ENCODE measurements around the gene KIAA1549. TPM values are rescaled to one million over a fixed set of nuclear protein-coding genes. Genes with fewer than 3 reads are reported as not detected.

The KIAA1549 gene
- total and polyA plus RNA-seq, 9 of the 15 experiments (the other 6 are each of a cell fraction or from before 2014, with no cell fraction given): 0.01 to 0.29 (median 0.07) TPM

DNA sequence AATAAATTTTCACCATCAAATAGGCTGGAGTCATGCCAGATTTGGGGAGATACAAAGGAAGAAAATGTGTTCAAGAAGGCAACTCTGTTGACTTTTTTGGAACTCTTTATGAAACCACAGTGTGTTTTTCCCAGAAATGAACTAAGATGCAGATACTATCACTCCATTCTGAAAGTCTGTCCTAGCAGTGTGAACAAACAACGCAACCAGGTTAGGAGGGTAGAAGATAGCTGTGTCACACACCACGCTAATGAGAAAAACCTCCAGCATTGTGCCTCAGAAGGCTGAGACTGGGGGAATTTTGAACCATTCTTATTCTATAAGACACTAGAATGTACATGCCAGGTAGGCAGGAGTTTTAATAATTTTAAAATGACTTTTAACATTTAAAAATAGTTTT lies 167.2 kb downstream of the KIAA1549 start:
- intact Hi-C loops (cut with micrococcal nuclease) (no loop called here), in situ Hi-C loops (cut with MboI) (no loop called here)
- CTCF ChIA-PET (ENCODE audit: low intra/inter-chr PET ratio): no interaction called here
- FAIRE-seq (no peak), ATAC-seq (no peak), DNase-seq (ENCODE audit: extremely low read depth in 1 of 4, low spot score in 3 of 4) (no peak)
- no peak overlapping the region for H3K4me2 ChIP-seq (ENCODE audit: insufficient read depth, low read length)
- no peaks in the 10 kb centered on the region for H3K36me3 ChIP-seq (ENCODE audit: control insufficient read depth, insufficient read depth, low read length)
- BruUV-seq (replicated peaks): no TSS peak
- 2% methylated on average over 2 of the region's 2 CpGs for WGBS (ENCODE audit: insufficient coverage, low coverage, missing lambda C conversion rate)
- H3K9ac ChIP-seq (ENCODE audit: insufficient read depth in 1 of 2, low read depth in 2 of 2, low read length in 2 of 2): no peak overlapping the region
- POLR2A ChIA-PET: interaction anchor here (0.7 kb wide), 1 partner anchor 1139 kb away, joined by 3 read pairs; no protein-coding TSS in a partner anchor
- no peak overlapping the region for H2AFZ ChIP-seq (ENCODE audit: low read depth, low read length)
- H3K4me3 ChIP-seq: no peak overlapping the region
- H4K20me1 ChIP-seq (replicated peaks; ENCODE audit: control insufficient read depth, insufficient read depth, low read length): no peaks in the 10 kb centered on the region
- no peak overlapping the region for H3K27ac ChIP-seq (ENCODE audit: extremely low read depth, low read depth, low read length)
- no peaks in the 10 kb centered on the region for H3K9me3 ChIP-seq (replicated peaks; ENCODE audit: control insufficient read depth, insufficient read depth, low read depth, low read length)
- H3K79me2 ChIP-seq (ENCODE audit: control insufficient read depth, insufficient read depth, low read length): no peaks in the 10 kb centered on the region
- H3K27me3 ChIP-seq (ENCODE audit: control insufficient read depth in 2 of 2, insufficient read depth in 2 of 2, low read length in 2 of 2): peaks cover 6% of the 10 kb centered on the region in 2 experiments
- H3K9me1 ChIP-seq (ENCODE audit: control insufficient read depth, insufficient read depth, low read length): no peaks in the 10 kb centered on the region
- no peaks in the 10 kb centered on the region for H3K4me1 ChIP-seq (replicated peaks in 1 of 2; ENCODE audit: control insufficient read depth in 2 of 2, insufficient read depth in 2 of 2, low read length in 2 of 2)
- TF ChIP-seq ETV5 (CRISPR knock-in tag; IDR thresholded peaks at IDR 0.05; ENCODE audit: low read depth) (no peak), ZNF124 (CRISPR knock-in tag; IDR thresholded peaks at IDR 0.05) (no peak), PKNOX1 (IDR thresholded peaks at IDR 0.05) (no peak), ZNF184 (CRISPR knock-in tag; IDR thresholded peaks at IDR 0.05) (no peak), POLR2G (IDR thresholded peaks at IDR 0.05; ENCODE audit: low read depth, low read length) (no peak), TCF7L2 (IDR thresholded peaks at IDR 0.05; ENCODE audit: low read depth, low read length) (no peak), HMBOX1 (IDR thresholded peaks at IDR 0.05) (no peak), NFIX (CRISPR knock-in tag; IDR thresholded peaks at IDR 0.05; ENCODE audit: low read depth) (no peak), CAMTA2 (CRISPR knock-in tag; conservative IDR thresholded peaks at IDR 0.05) (no peak), HDGF (IDR thresholded peaks at IDR 0.05) (no peak), ZFP36 (IDR thresholded peaks at IDR 0.05; ENCODE audit: low read depth, low read length, partially characterized antibody) (no peak), ZNF644 (tag; IDR thresholded peaks at IDR 0.05; ENCODE audit: low read depth) (no peak), MLLT1 (IDR thresholded peaks at IDR 0.05) (no peak), CBFA2T3 (IDR thresholded peaks at IDR 0.05) (no peak), ZBED1 (IDR thresholded peaks at IDR 0.05) (no peak), ZNF449 (CRISPR knock-in tag; IDR thresholded peaks at IDR 0.05) (no peak), ZFP1 (CRISPR knock-in tag; IDR thresholded peaks at IDR 0.05) (no peak)
- TF ChIP-seq, protein P1, sequence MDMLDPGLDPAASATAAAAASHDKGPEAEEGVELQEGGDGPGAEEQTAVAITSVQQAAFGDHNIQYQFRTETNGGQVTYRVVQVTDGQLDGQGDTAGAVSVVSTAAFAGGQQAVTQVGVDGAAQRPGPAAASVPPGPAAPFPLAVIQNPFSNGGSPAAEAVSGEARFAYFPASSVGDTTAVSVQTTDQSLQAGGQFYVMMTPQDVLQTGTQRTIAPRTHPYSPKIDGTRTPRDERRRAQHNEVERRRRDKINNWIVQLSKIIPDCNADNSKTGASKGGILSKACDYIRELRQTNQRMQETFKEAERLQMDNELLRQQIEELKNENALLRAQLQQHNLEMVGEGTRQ (CRISPR knock-in tag; IDR thresholded peaks at IDR 0.05): no peak
- TF ChIP-seq, protein P2, sequence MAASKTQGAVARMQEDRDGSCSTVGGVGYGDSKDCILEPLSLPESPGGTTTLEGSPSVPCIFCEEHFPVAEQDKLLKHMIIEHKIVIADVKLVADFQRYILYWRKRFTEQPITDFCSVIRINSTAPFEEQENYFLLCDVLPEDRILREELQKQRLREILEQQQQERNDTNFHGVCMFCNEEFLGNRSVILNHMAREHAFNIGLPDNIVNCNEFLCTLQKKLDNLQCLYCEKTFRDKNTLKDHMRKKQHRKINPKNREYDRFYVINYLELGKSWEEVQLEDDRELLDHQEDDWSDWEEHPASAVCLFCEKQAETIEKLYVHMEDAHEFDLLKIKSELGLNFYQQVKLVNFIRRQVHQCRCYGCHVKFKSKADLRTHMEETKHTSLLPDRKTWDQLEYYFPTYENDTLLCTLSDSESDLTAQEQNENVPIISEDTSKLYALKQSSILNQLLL (CRISPR knock-in tag; IDR thresholded peaks at IDR 0.05; ENCODE audit: borderline replicate concordance): no peak
